Gastrocnemius medialis (tissue), 4 donors: ENCODE measurements around the gene VMAC.

Source experiments
- POLR2A ChIP-seq, 2 donors: fragments of 450-650 bp; IDR thresholded peaks; one replicate each; pipeline ENCODE4 v1.6.1; 2017; ENCODE audit warnings: antibody characterized with exemption in 2 of 2, mild to moderate bottlenecking in 2 of 2, moderate library complexity in 2 of 2
- TF ChIP-seq, protein P1 (sequence below), 5 experiments: fragments of 450-650 bp in 3 of 5; fragments of 200-600 bp in 2 of 5; sonication (generic) in 2 of 5; IDR thresholded peaks in 4 of 5; conservative IDR thresholded peaks in 1 of 5; 1 replicate in 4 of 5; 2 replicates in 1 of 5; pipeline ENCODE4 v1.5.1; 2016 to 2019; ENCODE audit warnings: antibody characterized with exemption in 5 of 5, mild to moderate bottlenecking in 3 of 5, moderate library complexity in 3 of 5

DNA sequence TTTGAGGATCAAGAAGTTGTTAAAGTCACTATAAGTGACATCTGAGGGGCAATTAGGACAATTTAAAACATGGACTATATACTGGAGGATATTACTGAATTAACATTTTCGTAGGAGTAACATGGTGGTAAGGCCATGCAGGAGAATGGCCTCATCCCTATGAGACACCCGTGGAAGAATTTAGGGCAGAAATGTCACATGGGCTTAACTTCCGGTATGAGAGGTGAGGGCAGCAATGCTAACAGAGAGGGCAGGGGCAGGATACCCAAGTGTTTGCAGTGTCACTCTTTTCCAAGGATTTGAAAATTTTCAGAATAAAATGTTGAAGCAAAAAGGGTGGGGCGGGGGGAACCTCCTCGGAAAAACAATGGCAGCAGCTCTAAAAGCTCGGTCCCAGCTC, 49.6 kb downstream of the VMAC start:
- TF ChIP-seq, protein P1, sequence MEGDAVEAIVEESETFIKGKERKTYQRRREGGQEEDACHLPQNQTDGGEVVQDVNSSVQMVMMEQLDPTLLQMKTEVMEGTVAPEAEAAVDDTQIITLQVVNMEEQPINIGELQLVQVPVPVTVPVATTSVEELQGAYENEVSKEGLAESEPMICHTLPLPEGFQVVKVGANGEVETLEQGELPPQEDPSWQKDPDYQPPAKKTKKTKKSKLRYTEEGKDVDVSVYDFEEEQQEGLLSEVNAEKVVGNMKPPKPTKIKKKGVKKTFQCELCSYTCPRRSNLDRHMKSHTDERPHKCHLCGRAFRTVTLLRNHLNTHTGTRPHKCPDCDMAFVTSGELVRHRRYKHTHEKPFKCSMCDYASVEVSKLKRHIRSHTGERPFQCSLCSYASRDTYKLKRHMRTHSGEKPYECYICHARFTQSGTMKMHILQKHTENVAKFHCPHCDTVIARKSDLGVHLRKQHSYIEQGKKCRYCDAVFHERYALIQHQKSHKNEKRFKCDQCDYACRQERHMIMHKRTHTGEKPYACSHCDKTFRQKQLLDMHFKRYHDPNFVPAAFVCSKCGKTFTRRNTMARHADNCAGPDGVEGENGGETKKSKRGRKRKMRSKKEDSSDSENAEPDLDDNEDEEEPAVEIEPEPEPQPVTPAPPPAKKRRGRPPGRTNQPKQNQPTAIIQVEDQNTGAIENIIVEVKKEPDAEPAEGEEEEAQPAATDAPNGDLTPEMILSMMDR (IDR thresholded peaks at IDR 0.05 in 4 of 5, conservative IDR thresholded peaks at IDR 0.05 in 1 of 5) = no peak
- no peak for TF ChIP-seq POLR2A (IDR thresholded peaks at IDR 0.05)
